T-helper 1 cell treated with Interleukin-12 subunit alpha and Interleukin-12 subunit beta and Interleukin-4 antibody, amounts not matched to agents 30 μg/mL and 1 μg/mL, for 36 hours (primary cell): ENCODE measurements around the gene SMPDL3B.

ENCODE experiments used
- H3K27ac Mint-ChIP-seq: one replicate; pipeline ENCODE4 v1.8.0; 2021; ENCODE audit warnings: mild to moderate bottlenecking, mixed read lengths
- H3K27me3 Mint-ChIP-seq: one replicate; pipeline ENCODE4 v1.8.0; 2021; ENCODE audit warnings: low read depth, mixed read lengths
- H3K36me3 Mint-ChIP-seq: one replicate; pipeline ENCODE4 v1.8.0; 2021; ENCODE audit warnings: low read depth, mixed read lengths
- H3K4me1 Mint-ChIP-seq: one replicate; pipeline ENCODE4 v1.8.0; 2021; ENCODE audit warnings: low read depth, mixed read lengths
- H3K4me3 Mint-ChIP-seq: one replicate; pipeline ENCODE4 v1.8.0; 2021; ENCODE audit warnings: mild to moderate bottlenecking, moderate library complexity, mixed read lengths
- H3K9me3 Mint-ChIP-seq: one replicate; pipeline ENCODE4 v1.8.0; 2021; ENCODE audit warnings: mixed read lengths

The SMPDL3B gene

GRCh38 chr1:27954186-27954585 lies 19.4 kb downstream of the SMPDL3B start:
- no peaks in the 10 kb centered on the region for H3K9me3 Mint-ChIP-seq
- no peaks in the 10 kb centered on the region for H3K36me3 Mint-ChIP-seq
- no peaks in the 10 kb centered on the region for H3K4me1 Mint-ChIP-seq
- peaks cover 5% of the 10 kb centered on the region for H3K27me3 Mint-ChIP-seq
- H3K27ac Mint-ChIP-seq = no peak overlapping the region
- H3K4me3 Mint-ChIP-seq = no peak overlapping the region

- no peaks in the 10 kb centered on the region for H3K9me3 Mint-ChIP-seq
- no peaks in the 10 kb centered on the region for H3K4me1 Mint-ChIP-seq
- peaks cover 5% of the 10 kb centered on the region for H3K27me3 Mint-ChIP-seq
- no peak overlapping the region for H3K4me3 Mint-ChIP-seq
- H3K36me3 Mint-ChIP-seq = no peaks in the 10 kb centered on the region
- no peak overlapping the region for H3K27ac Mint-ChIP-seq
Measured at GRCh38 chr1:27955076-27955475, 20.3 kb downstream of the SMPDL3B start.

GRCh38 chr1:27956761-27957160 lies 22.0 kb downstream of the SMPDL3B start:
- H3K27me3 Mint-ChIP-seq = peaks cover 5% of the 10 kb centered on the region
- no peaks in the 10 kb centered on the region for H3K36me3 Mint-ChIP-seq
- peaks cover 7% of the 10 kb centered on the region for H3K4me1 Mint-ChIP-seq
- no peaks in the 10 kb centered on the region for H3K9me3 Mint-ChIP-seq
- H3K27ac Mint-ChIP-seq = no peak overlapping the region
- peak overlapping the region; percentile 40 for H3K4me3 Mint-ChIP-seq

- Mint-ChIP-seq H3K9me3 (no peaks in the 10 kb centered on the region), H3K27ac (no peak overlapping the region), H3K4me3 (no peak overlapping the region), H3K27me3 (peaks cover 5% of the 10 kb centered on the region), H3K36me3 (no peaks in the 10 kb centered on the region), H3K4me1 (peaks cover 11% of the 10 kb centered on the region)
Measured at GRCh38 chr1:27957655-27958054, 22.9 kb downstream of the SMPDL3B start.

GRCh38 chr1:27958513-27958912 lies 23.7 kb downstream of the SMPDL3B start:
- peaks cover 5% of the 10 kb centered on the region for H3K27me3 Mint-ChIP-seq
- H3K27ac Mint-ChIP-seq = no peak overlapping the region
- H3K4me1 Mint-ChIP-seq = peaks cover 12% of the 10 kb centered on the region
- peaks cover 2% of the 10 kb centered on the region for H3K36me3 Mint-ChIP-seq
- H3K4me3 Mint-ChIP-seq = no peak overlapping the region
- H3K9me3 Mint-ChIP-seq = no peaks in the 10 kb centered on the region

- H3K9me3 Mint-ChIP-seq = no peaks in the 10 kb centered on the region
- peak within 1 kb of the TSS; percentile 81 for H3K4me3 Mint-ChIP-seq
- H3K27me3 Mint-ChIP-seq = peaks cover 4% of the 10 kb centered on the region
- H3K4me1 Mint-ChIP-seq = peaks cover 13% of the 10 kb centered on the region
- peaks cover 5% of the 10 kb centered on the region for H3K36me3 Mint-ChIP-seq
- peak within 1 kb of the TSS; percentile 73 for H3K27ac Mint-ChIP-seq
Measured at GRCh38 chr1:27959792-27960603, 25.2 kb downstream of the SMPDL3B start, which contains the start of gene XKR8. Gene XKR8 (plus strand): TSS chr1:27959973. CDS start chr1:27960070, 97 bp downstream.

- no peaks in the 10 kb centered on the region for H3K27me3 Mint-ChIP-seq
- H3K27ac Mint-ChIP-seq = peak overlapping the region; percentile 45
- peak overlapping the region; percentile 71 for H3K4me3 Mint-ChIP-seq
- peaks cover 13% of the 10 kb centered on the region for H3K4me1 Mint-ChIP-seq
- peaks cover 7% of the 10 kb centered on the region for H3K36me3 Mint-ChIP-seq
- H3K9me3 Mint-ChIP-seq = no peaks in the 10 kb centered on the region
Measured at GRCh38 chr1:27960762-27961645, 26.2 kb downstream of the SMPDL3B start.

- Mint-ChIP-seq H3K4me1 (peaks cover 13% of the 10 kb centered on the region), H3K4me3 (peak overlapping the region; percentile 71), H3K27me3 (no peaks in the 10 kb centered on the region), H3K9me3 (no peaks in the 10 kb centered on the region), H3K27ac (peak overlapping the region; percentile 65), H3K36me3 (peaks cover 11% of the 10 kb centered on the region)
Measured at GRCh38 chr1:27961646-27962221, 26.9 kb downstream of the SMPDL3B start.

- Mint-ChIP-seq H3K4me1 (peaks cover 14% of the 10 kb centered on the region), H3K9me3 (no peaks in the 10 kb centered on the region), H3K27ac (no peak overlapping the region), H3K36me3 (peaks cover 22% of the 10 kb centered on the region), H3K4me3 (no peak overlapping the region), H3K27me3 (no peaks in the 10 kb centered on the region)
Measured at GRCh38 chr1:27963393-27963792, 28.6 kb downstream of the SMPDL3B start.

GRCh38 chr1:27966402-27967105 lies 31.8 kb downstream of the SMPDL3B start:
- no peak overlapping the region for H3K4me3 Mint-ChIP-seq
- H3K27ac Mint-ChIP-seq = no peak overlapping the region
- H3K27me3 Mint-ChIP-seq = no peaks in the 10 kb centered on the region
- peaks cover 24% of the 10 kb centered on the region for H3K36me3 Mint-ChIP-seq
- peaks cover 12% of the 10 kb centered on the region for H3K4me1 Mint-ChIP-seq
- H3K9me3 Mint-ChIP-seq = no peaks in the 10 kb centered on the region

GRCh38 chr1:27967106-27967883 lies 32.5 kb downstream of the SMPDL3B start:
- no peak overlapping the region for H3K27ac Mint-ChIP-seq
- no peak overlapping the region for H3K4me3 Mint-ChIP-seq

GRCh38 chr1:27967884-27968466 lies 33.2 kb downstream of the SMPDL3B start:
- Mint-ChIP-seq H3K4me1 (peaks cover 7% of the 10 kb centered on the region), H3K36me3 (peaks cover 24% of the 10 kb centered on the region), H3K27me3 (no peaks in the 10 kb centered on the region), H3K4me3 (no peak overlapping the region), H3K9me3 (no peaks in the 10 kb centered on the region), H3K27ac (no peak overlapping the region)

More at GRCh38 chr1:27967106-27967883, 32.5 kb downstream of the SMPDL3B start:
- Mint-ChIP-seq H3K4me1 (peaks cover 7% of the 10 kb centered on the region), H3K36me3 (peaks cover 24% of the 10 kb centered on the region), H3K27me3 (no peaks in the 10 kb centered on the region), H3K9me3 (no peaks in the 10 kb centered on the region)

GRCh38 chr1:27968692-27969091 lies 33.9 kb downstream of the SMPDL3B start:
- peaks cover 24% of the 10 kb centered on the region for H3K36me3 Mint-ChIP-seq
- H3K4me3 Mint-ChIP-seq = no peak overlapping the region
- H3K4me1 Mint-ChIP-seq = peaks cover 8% of the 10 kb centered on the region
- H3K9me3 Mint-ChIP-seq = no peaks in the 10 kb centered on the region
- H3K27ac Mint-ChIP-seq = no peak overlapping the region
- no peaks in the 10 kb centered on the region for H3K27me3 Mint-ChIP-seq
